ENCODE results near the gene C2CD2L. TPM values are rescaled to one million over a fixed set of nuclear protein-coding genes. Genes with fewer than 3 reads are reported as not detected.

C2CD2L gene
- total RNA-seq, 1 donor from 2014 or later = 1.3 TPM

DNA sequence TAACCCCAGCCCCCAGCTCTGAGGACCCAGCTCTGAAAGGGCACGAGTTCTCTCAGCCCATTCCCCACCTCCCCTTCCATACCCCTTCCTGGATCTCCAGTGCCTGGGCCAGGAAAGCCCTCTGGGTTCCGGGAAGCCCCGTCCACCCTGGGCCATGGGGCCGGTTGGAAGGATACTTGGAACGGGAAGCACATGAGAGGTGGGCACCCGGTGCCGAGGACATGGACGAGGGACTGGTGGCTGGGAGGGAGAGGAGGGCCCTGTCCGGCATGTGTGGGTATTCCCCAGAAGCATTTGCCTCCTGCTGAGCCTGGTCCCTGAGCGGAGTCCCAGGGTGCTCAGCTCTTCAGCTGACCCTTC, 9.1 kb downstream of the C2CD2L start:
- peaks cover 7% of the 10 kb centered on the region for H3K36me3 ChIP-seq (ENCODE audit: control insufficient read depth, insufficient read depth, low read length)
- TF ChIP-seq, protein P1, sequence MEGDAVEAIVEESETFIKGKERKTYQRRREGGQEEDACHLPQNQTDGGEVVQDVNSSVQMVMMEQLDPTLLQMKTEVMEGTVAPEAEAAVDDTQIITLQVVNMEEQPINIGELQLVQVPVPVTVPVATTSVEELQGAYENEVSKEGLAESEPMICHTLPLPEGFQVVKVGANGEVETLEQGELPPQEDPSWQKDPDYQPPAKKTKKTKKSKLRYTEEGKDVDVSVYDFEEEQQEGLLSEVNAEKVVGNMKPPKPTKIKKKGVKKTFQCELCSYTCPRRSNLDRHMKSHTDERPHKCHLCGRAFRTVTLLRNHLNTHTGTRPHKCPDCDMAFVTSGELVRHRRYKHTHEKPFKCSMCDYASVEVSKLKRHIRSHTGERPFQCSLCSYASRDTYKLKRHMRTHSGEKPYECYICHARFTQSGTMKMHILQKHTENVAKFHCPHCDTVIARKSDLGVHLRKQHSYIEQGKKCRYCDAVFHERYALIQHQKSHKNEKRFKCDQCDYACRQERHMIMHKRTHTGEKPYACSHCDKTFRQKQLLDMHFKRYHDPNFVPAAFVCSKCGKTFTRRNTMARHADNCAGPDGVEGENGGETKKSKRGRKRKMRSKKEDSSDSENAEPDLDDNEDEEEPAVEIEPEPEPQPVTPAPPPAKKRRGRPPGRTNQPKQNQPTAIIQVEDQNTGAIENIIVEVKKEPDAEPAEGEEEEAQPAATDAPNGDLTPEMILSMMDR (IDR thresholded peaks at IDR 0.05; ENCODE audit: insufficient read depth, low read length, severe bottlenecking) = no peak
- DNase-seq (ENCODE audit: low read depth) (no peak), FAIRE-seq (no peak)
- H3K4me3 ChIP-seq (ENCODE audit: low read depth, low read length) = no peak overlapping the region
- no peaks in the 10 kb centered on the region for H3K27me3 ChIP-seq (ENCODE audit: control insufficient read depth, insufficient read depth, low read length)

DNA sequence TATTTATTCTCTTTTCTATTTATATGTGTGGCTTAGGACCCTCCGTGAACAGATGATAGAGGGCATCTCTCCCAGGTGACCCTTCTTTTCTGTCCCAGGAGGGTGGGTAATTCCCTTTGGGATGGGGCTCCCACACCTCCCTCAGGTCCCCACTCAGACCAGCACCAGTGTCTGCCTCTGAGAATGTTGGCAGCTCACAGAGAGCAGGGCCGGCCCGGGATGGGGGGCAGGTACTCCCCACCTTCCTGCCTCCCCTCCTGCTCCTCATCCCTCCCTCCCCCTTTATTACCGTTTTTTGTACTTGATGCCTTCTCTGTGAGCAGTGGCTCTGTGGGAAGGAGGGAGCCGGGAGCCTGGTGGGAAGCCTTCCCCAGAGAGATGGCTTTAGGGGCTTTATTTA, 9.5 kb downstream of the C2CD2L start:
- DNase-seq (ENCODE audit: low read depth) = no peak
- Histone ChIP-seq H3K27me3 (ENCODE audit: control insufficient read depth, insufficient read depth, low read length) (no peaks in the 10 kb centered on the region), H3K4me3 (ENCODE audit: low read depth, low read length) (no peak overlapping the region), H3K36me3 (ENCODE audit: control insufficient read depth, insufficient read depth, low read length) (peaks cover 4% of the 10 kb centered on the region)
- FAIRE-seq = no peak
- TF ChIP-seq, protein P1 (IDR thresholded peaks at IDR 0.05; ENCODE audit: insufficient read depth, low read length, severe bottlenecking) = no peak

- Histone ChIP-seq H3K36me3 (ENCODE audit: control insufficient read depth, insufficient read depth, low read length) (peaks cover 2% of the 10 kb centered on the region), H3K27me3 (ENCODE audit: control insufficient read depth, insufficient read depth, low read length) (no peaks in the 10 kb centered on the region), H3K4me3 (ENCODE audit: low read depth, low read length) (no peak overlapping the region)
- no peak for DNase-seq (ENCODE audit: low read depth)
- TF ChIP-seq, protein P1 (IDR thresholded peaks at IDR 0.05; ENCODE audit: insufficient read depth, low read length, severe bottlenecking) = no peak
- FAIRE-seq = no peak
Measured at GRCh38 chr11:119117004-119117706, 10.0 kb downstream of the C2CD2L start.

DNA sequence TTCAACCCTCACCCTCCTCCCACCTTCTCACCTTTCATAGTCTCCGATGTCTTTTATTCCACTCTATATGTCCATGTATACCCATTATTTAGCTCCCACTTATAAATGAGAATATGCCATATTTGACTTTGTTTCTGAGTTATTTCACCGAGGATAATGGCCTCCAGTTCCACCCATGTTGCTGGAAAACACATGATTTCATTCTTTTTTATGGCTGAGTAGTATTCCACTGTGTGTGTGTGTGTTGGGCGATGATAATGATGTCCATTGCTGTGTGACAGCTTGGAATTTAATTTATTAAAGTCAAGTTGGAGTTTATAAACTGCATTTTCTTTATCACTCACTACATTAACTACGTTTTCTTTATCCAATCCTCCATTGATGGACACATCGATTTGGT, 11.1 kb downstream of the C2CD2L start:
- Histone ChIP-seq H3K36me3 (ENCODE audit: control insufficient read depth, insufficient read depth, low read length) (peaks cover 2% of the 10 kb centered on the region), H3K4me3 (ENCODE audit: low read depth, low read length) (no peak overlapping the region), H3K27me3 (ENCODE audit: control insufficient read depth, insufficient read depth, low read length) (no peaks in the 10 kb centered on the region)
- DNase-seq (ENCODE audit: low read depth) (no peak), FAIRE-seq (no peak)
- TF ChIP-seq, protein P1 (IDR thresholded peaks at IDR 0.05; ENCODE audit: insufficient read depth, low read length, severe bottlenecking) = no peak

DNA sequence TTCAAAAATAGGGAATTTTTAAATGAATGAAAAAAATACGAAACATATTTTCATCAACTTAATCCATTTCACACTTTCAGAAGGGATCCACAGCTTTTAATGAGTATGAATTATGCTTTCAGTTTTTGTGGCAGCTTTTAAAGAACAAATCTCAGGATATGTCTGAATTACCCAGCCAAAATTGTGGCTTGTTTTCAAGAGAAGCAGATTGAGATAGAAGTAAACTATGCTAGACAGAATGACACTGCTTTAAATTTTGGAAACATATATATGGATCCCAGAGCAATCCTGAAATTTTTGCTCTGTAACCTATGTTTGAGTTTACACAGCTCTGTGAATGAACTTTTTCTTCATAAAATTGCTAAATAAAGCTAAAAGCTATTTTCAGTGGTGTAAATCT, 11.8 kb downstream of the C2CD2L start:
- no peak for FAIRE-seq
- TF ChIP-seq, protein P1 (IDR thresholded peaks at IDR 0.05; ENCODE audit: insufficient read depth, low read length, severe bottlenecking) = no peak

GRCh38 chr11:119120639-119121007, 13.5 kb downstream of the C2CD2L start:
- DNase-seq (ENCODE audit: low read depth) (no peak), FAIRE-seq (no peak)
- TF ChIP-seq, protein P1 (IDR thresholded peaks at IDR 0.05; ENCODE audit: insufficient read depth, low read length, severe bottlenecking) = no peak
- no peaks in the 10 kb centered on the region for H3K27me3 ChIP-seq (ENCODE audit: control insufficient read depth, insufficient read depth, low read length)
- H3K36me3 ChIP-seq (ENCODE audit: control insufficient read depth, insufficient read depth, low read length) = peaks cover 3% of the 10 kb centered on the region
- peak overlapping the region; percentile 74 for H3K4me3 ChIP-seq (ENCODE audit: low read depth, low read length)

More for the DNA sequence above, 11.8 kb downstream of the C2CD2L start:
- no peak overlapping the region for H3K4me3 ChIP-seq (ENCODE audit: low read depth, low read length)
- peaks cover 2% of the 10 kb centered on the region for H3K36me3 ChIP-seq (ENCODE audit: control insufficient read depth, insufficient read depth, low read length)
- H3K27me3 ChIP-seq (ENCODE audit: control insufficient read depth, insufficient read depth, low read length) = no peaks in the 10 kb centered on the region
- no peak for DNase-seq (ENCODE audit: low read depth)
